HG03039 (cell line): Measurements from ENCODE around the gene TMEM191B.
A peak's percentile ranks its signal among the peaks of the same experiment; 100 is the strongest.
"Not testable (repeated sequence)": the region's sequence is repeated elsewhere in the genome, so short reads cannot be mapped to it uniquely, and the experiment has no call there.

ENCODE experiments used
- ATAC-seq: cut with Tn5 transposase; IDR thresholded peaks from one replicate; pipeline ENCODE4 v1.9.1; 2021; ENCODE audit warnings: mild to moderate bottlenecking, moderate library complexity; ENCODE audit not compliant: unreplicated experiment

TMEM191B gene

DNA sequence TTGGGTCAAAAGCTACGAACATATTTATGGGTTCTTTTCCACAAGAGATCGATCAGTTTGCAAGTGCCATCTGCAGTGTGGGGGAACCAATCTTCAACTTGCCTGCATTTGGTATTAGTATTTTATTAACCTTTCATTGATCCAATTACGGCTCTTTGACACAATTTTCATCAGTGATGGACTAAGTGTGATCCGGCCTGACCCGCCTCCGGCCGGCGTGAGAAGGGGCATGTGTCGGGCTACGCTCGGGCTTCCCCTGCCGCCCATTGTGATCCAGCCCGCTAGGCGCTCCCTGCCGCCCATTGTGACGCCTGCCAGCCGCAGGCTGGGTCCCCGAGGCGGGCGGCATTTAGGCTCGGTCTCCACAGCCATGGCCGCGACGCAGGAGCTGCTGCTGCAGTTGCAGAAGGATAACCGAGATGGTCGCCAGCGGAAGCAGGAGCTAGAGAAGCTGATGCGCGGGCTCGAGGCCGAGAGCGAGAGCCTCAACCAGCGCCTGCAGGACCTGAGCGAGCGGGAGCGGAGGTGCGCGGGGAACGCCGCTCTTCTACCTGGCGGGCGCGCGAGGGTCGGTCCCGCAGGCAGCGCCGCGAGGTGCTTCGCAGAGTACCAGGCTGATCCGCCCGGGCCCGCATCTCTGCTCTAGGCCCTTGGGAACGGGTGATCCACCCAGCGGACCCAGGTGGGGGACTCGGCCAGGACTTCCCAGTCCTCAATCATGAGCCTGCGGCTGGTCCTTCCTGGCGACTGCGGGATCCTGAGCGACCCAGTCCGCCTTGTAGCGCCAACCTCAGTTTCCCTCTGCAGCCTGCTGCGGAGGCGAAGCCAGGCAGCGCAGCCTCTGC lies at the start of gene TMEM191B:
Gene TMEM191B (plus strand): TSS at position 51 of the 845 bp plus-strand sequence. CDS start 179 bp downstream, at position 230.
- peak; percentile 19 for ATAC-seq

DNA sequence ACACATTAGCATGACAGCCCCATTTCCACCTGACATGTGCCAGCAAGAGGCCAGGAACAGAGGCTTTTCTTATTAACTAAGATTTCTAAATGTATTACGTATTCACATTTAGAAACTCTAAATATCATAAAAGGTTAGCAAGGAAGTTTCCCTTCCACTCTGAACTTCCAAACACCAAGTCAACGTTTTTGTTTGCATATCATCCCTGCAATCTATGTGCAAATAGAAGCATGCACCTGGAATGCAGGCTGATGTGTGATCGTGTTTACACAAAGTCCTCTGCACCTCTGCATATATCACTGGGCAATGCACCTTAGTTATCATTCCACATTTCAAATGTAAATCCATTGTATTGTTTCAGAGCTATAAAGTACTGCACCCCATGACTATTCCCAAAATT lies 31.4 kb upstream of the TMEM191B start:
- not testable (repeated sequence) for ATAC-seq

DNA sequence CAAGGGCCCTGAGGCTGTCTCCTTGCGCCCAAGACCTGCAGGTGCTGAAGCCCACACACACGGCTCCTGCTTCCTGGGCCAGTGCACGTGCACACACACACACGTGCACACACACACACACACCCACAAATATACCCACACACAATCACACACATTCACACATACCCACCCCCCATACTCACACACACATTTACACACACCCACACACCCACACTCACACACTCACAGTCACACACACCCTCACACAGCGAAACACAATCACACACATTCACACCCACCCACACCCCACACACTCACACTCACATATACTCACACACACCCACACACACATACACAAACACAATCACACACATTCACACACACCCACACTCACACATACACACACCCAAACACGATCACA lies 16.3 kb upstream of the TMEM191B start:
- not testable (repeated sequence) for ATAC-seq

DNA sequence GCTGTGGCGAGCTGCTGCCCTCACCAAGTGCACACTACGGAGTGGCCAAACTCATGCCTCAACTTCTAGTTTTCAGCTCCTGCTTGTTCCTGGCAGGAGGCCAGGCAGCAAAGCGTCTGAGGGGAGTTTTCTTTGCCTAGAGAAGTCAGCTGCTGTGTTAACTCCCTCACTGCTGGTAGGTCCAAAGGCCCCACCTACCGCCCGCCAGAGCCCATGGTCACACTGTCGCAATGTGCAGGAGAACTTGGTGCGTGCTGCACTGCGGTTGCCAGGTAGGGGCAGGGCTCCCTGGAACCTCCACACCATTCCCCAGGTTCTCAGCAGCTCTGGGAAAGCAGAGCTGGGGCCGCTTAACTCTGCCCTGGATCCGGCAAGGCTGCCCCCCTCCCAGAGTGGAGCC lies 15.2 kb upstream of the TMEM191B start:
- ATAC-seq, result not testable (repeated sequence)

DNA sequence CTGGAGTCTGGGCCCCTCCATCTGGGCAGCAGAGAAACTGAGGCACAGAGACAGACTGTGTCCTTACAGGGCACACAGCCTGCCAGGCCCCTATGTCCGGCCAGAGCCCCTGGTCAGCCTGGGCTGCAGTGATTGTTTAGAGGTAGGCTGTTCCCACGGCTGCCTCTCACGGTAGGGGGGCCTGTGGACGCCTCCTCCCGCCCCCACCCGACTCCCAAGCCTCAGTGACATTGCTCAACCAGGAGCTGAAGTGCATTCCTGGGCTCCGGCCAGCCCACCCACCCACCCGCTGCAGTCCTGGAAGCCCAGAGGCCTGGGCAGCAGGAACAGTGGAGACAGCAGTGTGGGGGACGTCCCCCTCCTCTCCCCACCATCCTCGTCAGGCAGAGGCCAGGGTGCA lies 14.1 kb upstream of the TMEM191B start:
- not testable (repeated sequence) for ATAC-seq

DNA sequence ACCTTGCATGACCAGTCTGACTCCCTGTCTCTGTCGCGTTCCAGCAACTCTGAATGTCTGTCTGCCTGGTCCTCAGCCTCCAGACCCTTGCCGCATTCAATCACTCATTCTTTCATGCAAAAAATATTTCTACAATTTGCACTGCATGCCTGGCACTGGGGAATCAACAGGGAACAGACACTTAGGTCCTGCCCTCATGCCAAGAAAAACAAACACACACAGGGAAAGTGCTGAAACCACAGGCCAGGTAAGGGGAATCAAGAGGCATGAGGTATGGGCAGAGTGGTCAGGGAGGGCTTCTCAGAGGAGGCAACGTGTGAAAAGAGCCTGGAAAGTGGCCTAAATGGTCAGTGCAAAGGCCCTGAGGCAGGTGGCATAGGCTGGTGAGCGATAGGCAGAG lies 9.5 kb upstream of the TMEM191B start, which contains the start of gene GGTLC3:
Gene GGTLC3 (minus strand): TSS at position 101 of the 400 bp plus-strand sequence. CDS start 264 bp downstream, outside the sequence.
- ATAC-seq, result not testable (repeated sequence)

DNA sequence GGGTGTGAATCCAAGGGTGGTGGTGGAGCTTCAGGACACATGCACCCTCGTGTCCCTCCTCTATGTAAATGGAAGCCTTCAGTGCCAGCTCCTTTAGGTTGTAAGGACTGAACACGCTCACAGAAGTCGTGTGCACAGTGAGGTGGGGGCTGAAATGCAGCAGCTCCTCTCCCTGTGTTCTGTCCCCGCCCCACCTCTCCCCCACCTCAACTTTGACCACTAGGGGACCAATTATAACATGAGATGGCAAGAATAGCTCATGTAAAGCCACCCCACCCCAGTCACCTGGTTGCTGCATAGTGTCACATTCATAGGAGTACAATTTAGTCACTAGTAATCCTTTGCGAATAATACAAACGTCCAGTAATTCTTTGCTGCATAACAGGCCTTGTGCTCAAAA lies 4.8 kb upstream of the TMEM191B start:
- ATAC-seq, result not testable (repeated sequence)

DNA sequence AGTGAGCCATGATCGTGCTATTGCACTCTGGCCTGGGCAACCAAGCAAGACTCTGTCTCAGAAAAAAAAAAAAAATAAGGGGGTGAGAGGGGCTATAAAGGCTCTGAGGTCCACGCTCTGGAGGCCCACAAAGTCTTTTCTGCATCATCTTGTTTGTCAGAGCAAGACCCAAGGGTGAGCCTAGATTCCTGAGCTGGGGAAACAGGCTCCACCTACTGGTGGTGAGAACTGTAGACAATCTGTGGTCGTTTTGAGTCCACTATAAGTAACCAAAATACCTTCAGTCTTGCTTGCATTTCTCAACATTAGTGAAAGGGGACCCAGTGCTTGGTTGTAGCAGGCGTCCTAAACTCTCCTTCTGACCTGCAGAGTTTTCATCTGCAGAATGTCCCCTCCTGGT lies 4.3 kb upstream of the TMEM191B start:
- not testable (repeated sequence) for ATAC-seq

DNA sequence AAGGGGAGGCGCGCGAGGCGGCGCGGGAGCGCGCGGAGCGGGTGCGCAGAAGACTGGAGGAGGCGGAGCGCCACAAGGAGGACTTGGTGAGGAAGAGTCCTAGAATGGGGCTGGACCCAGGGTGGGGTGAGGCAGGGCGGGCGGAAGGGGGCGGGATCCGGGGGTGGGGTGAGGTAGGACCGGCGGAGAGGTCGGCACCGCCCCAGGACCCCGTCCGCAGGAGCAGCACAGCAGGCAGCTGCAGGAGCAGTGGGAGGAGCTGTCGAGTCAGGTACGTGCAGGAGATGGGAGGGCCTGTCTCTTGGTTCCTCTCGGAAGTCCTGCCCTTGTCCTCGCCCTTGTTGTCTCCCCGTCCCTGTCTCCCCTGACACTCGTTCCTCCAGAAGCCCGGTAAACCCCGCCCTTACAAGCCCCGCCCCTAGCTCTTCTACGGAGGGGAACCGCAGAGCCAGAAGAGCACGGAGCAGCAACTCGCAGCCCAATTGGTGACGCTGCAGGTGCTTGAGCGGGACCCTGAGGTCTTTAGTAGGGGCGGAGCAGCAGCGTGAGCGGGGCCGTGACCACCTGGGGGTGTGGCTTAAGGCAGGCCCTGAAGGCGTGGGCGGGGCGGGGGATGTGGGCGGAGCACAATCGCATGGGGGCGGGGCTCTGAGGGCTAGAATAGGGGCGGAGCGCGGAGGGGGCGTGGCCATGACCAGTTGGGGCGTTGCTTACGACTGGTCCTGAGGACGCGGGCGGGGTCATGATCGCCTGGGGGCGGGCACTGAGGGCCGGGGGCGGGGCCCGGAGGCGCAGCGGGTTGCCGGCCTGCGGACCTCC lies 1.2 kb downstream of the TMEM191B start:
- ATAC-seq, result peak; percentile 67

DNA sequence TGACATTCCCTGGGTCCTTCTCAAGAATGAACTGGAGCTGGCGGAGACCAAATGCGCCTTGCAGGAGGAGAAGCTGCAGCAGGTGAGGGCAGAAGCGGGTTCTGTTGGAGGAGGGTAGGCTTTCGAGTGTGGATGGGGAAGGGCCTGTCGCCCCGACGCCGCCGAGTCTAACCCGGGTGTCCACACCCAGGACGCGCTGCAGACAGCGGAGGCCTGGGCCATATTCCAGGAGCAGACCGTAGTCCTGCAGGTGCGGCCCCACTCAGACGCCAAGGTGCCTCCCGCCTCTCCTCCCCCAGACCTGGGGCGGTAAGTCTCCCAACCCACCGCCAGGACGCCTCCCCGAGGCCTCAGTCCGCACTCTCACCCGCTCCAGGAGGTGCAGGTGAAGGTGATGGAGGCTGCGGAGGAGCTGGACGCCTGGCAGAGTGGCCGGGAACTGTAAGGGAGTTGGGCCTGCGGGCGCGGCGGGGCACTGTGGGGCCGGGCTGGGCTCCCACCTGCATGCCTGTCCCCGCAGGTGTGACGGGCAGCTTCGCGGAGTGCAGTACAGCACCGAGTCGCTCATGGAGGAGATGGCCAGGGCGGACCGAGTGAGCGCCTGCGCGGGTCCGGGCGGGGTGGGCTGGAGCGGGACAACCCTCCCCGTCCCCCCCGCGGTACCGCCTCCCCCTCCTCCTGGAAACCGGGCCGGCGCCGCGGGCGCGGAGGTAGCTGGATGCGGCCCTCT lies 2.0 kb downstream of the TMEM191B start:
- peak; percentile 13 for ATAC-seq

DNA sequence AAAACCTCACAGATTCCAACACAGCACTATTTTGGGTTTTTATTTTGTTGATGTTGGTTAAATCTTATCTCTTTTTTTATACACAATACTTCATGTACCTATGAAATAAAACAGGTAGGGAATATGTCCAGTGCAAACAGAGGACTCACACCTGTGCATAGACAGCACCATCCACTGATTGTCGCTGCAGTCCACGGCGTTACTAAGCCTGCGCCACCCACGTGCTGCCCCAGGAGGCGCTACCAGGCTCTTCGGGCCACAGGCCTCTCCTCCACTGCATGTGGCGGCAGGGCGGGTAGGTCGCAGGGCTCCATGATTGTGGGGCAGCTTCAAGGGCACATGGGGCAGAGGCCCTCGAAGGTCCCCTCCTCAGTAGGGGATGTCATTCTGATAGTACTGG lies 6.0 kb downstream of the TMEM191B start:
- not testable (repeated sequence) for ATAC-seq

DNA sequence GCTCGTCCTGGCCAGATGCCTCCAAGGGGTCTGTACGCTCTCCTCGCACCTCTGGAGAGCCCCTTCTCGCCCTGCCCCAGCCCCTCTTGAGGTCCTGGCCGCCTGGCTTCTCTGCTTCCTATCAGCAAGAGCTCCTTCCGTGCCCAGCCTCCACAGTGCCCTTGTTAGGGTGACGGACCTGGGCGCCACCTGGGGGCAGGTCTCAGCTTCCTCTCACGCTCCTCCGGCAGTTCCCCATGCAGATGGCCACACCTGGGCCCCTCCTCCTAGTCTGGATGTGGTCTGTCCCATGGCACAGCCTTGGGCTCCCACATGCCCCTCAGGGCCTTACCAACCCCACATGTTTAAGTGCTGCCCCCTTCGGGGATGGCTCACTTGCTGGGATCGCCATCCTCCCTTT lies 6.7 kb downstream of the TMEM191B start:
- not testable (repeated sequence) for ATAC-seq

DNA sequence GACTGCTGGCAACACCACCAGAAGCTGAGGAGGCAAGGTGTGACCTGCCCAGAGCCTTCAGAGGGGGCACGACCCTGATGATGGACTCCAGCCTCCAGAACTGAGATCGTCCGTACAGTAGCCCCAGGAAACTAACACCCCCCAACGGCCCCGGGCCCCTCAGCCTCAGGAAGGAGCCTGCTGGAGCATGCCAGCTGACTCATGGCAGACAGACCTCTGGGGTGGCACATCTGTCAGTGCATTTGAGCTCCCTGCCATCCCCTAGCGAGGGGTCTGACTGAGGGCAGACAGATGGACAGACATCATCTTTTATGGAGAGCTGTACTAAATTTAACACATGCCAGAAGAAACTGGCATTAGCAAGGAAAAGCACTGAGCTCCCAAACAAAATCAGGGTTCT lies 12.4 kb downstream of the TMEM191B start:
- not testable (repeated sequence) for ATAC-seq

DNA sequence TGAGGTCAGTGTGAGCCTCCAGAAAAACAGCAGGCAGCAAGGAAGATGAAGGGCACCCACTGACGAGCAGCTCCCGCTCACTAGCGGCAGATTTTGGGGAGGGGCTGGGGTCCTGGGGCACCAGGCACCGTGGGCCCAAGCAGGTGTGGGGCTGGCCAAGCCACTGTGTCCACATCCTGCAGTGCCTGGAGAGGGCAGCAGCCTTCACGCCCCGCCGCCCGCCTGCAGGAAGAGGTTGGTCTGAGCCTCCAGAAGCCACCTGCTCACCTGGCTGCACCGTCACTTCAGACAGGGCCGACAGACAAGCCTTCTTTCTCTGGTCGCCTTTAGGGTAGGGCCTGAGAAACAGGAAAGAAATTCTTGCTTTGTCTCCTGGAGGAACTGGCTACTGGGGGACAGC lies 15.8 kb downstream of the TMEM191B start:
- ATAC-seq, result not testable (repeated sequence)

DNA sequence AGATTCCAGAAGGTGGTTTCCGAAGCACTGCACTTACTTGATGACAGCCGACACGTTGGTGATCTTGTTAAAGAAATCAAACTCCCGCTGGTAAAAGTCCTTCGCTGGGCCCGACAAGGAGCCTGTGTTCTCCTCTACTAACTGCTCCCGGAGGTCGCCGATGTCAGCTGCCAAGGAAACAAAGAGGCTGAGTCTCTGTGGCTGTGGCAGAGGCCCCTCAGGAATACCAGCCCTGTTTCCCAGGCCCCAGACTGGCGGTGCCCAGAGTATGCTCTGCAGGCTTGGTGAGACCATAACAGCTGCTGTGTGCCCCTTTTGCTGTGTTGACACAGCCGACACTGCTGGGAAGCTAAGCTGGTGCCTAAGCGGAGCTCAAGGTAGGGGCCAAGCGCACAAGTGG lies 17.0 kb downstream of the TMEM191B start:
- not testable (repeated sequence) for ATAC-seq

DNA sequence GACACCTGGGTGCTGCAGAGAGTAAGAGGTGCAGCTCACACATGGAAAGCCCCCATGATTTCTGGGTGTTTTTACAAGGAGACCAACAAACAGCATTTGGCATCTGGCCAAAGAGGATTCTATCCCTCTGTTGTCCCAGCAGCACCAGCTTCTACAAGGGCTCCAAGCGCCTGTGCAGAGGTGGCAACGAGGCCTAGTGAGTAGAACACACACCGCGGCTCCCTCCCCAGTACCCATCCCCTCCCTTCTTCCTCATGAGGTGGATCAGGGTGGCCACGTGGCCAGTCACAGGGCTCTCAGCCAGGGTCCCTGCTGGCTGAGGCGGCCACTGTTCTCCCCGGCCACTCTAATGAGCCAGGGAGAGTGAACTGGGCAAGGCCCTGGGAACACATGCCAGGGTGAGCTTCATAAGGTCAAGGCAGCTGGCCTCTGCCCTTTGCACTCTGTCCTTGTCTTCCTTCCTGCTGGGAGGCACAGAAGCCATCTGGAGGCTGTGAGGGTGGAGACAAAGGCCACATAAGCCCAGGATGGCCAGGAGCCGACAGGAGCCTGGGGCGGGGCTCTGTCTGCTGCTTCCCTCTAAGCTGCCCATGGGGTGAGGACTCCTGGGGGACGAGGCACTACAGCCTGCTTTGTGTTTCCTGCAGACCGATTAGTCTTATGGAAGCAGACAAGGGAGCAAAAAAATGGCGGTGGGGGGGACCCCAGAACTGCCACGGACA lies 22.0 kb downstream of the TMEM191B start:
- ATAC-seq, result not testable (repeated sequence)

DNA sequence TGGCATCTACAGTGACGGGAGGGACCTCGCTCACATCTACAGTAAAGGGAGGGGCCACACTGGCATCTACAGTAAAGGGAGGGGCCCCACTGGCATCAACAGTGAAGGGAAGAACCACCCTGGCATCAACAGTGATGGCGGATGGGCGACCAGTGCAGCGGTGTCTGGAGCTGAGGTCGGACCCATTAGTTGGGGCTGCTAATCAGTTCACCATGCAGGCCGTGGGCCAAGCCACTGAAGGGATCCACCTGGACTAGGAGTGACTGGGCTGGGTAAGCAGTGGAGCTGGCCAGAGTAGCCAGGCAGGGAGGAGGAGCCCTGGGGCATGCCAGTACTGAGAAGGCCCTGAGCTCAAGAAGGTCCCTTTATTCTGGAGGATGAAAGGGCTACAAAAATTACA lies 23.4 kb downstream of the TMEM191B start:
- not testable (repeated sequence) for ATAC-seq

DNA sequence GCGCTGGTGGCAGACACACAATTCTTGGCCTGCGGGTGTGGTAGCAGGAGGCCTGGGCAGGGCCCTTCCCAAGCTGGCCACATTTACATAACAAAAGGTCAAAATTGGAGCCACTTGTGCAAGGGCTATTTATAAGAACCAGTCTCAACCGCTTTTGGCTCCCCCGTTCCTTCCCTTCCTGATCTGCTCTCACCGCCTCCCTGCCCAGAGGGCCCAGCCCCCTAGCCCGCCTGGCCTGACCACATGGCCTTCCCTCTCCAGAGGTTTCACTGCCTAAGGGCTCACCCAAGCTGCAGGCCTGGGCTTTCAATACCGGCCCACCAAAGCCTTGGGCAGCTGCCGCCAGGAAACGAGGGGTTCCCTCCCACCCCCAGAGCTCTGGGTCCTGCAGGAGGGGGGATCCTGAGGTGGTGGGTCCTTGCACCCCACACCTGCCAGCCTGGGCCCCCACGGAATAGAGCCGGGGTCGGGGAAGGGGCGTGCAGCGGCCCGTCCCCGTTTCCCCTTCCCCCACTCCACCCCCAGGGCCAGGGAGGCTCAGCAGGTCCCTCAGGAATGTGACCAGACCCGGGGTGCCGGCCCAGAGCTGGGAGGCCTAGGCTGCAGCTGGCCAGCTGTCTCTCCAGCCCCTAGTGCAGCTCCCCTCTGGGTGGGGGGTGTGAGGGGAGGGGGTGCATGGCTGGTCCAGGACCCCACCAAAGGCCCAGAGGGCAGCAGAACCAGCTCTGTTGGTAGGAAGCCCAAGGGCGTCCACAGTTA lies 25.4 kb downstream of the TMEM191B start:
- ATAC-seq, result not testable (repeated sequence)
